ENCODE measurements around the gene ZNF35.
A peak's percentile ranks its signal among the peaks of the same experiment; 100 is the strongest.

ZNF35 gene

DNA sequence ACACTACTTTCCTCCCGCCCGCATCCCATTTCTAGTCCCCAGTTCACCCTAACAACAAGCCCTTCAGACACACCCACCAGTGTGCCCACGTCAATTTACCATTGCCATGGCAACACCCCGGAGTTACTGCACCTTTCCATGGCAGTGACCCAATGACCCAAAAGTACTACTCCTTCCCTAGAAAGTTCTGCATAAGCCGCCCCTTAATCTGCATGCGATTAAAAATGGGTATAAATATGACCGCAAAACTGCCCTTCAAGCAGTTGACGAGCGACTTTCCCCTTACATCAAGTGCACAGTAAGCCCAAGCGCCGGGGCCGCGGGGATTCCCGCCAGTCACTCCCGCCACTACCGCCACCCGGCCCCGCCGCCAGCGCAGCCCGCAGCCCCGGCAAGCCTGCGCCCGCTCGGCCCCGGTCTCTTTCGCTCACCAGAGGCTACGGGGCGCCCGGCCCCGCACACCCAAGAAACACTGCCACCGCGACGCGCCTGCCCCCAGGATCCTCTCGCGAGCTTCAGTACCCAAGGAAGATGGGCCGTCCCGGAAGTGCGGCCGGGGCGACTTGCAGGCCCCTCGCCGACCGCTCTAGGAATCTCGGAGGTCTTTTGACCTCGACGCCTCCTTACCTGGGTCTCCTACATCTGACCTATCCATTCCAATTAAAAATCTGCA lies 36.7 kb downstream of the ZNF35 start:
- peak; percentile 49 for DNase-seq

DNA sequence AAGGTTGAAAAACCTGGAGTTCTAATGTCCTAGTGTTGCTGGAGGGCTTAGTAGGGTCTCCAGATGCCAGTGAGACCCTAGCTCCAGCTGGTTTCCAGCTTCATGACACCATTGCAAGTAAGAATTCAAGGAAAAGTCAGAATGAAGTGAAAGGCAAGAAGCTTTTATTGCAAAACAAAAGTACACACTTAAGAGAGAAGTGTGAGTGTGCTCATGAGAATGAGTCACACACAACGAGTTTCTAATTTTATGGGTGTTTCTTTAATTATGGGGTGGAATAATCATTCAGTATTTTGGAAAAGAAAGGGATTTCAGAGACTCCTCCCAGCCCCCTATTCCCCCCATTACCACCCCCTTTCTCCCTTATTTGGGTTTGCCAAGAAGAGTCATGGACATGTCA lies 39.4 kb downstream of the ZNF35 start:
- DNase-seq: no peak

Data from activated CD8-positive, alpha-beta memory T cell treated with anti-CD3 and anti-CD28 coated beads, Interleukin-2, amount 50 U/mL, for 4 hours (primary cell).